A673 (cell line): ENCODE results near the gene CDKAL1. TPM values are rescaled to one million over a fixed set of nuclear protein-coding genes. Genes with fewer than 3 reads are reported as not detected.

Experiments used
- BruUV-seq: library from RNA; stranded (reverse); fragments of 400-500 nt; replicated peaks from 2 replicates; lab custom pipeline; 2021; lab: Mats Ljungman, UMichigan
- CTCF ChIA-PET: fragments of 300-600 bp; sonication (Branson Sonifier 250); formaldehyde crosslinking; loops from one replicate; lab custom pipeline; 2022; ENCODE audit warnings: antibody characterized with exemption; lab: Charles Lee
- POLR2A ChIA-PET: fragments of 300-600 bp; sonication (Branson Sonifier 250); formaldehyde crosslinking; loops from one replicate; lab custom pipeline; 2022; ENCODE audit warnings: antibody characterized with exemption; ENCODE audit not compliant: low non-redundant PET; lab: Charles Lee
- DNase-seq: peaks from one replicate; pipeline ENCODE4 v3.0.0-alpha.2; 2015; ENCODE audit warnings: low spot score
- H3K27ac ChIP-seq: fragments of 200-600 bp; sonication (generic); 2 replicates; pipeline ENCODE4 v1.5.1; 2016; ENCODE audit warnings: mixed run types, low read depth, mild to moderate bottlenecking, mixed read lengths, antibody characterized with exemption, low read length; ENCODE audit not compliant: poor library complexity, severe bottlenecking
- H3K27me3 ChIP-seq: fragments of 200-600 bp; sonication (generic); replicated peaks from 2 replicates; pipeline ENCODE4 v1.6.1; 2017; ENCODE audit warnings: mixed run types, low read depth, mild to moderate bottlenecking, mixed read lengths, antibody characterized with exemption, low read length; ENCODE audit not compliant: insufficient read depth, poor library complexity
- H3K36me3 ChIP-seq: fragments of 200-600 bp; sonication (generic); 2 replicates; pipeline ENCODE4 v1.6.1; 2016; ENCODE audit warnings: mixed run types, mild to moderate bottlenecking, mixed read lengths, antibody characterized with exemption, low read length; ENCODE audit not compliant: insufficient read depth, poor library complexity, severe bottlenecking
- H3K4me1 ChIP-seq: fragments of 200-600 bp; sonication (generic); 2 replicates; pipeline ENCODE4 v1.6.1; 2017; ENCODE audit warnings: mixed run types, mild to moderate bottlenecking, mixed read lengths, antibody characterized with exemption, low read length; ENCODE audit not compliant: insufficient read depth, poor library complexity, severe bottlenecking
- H3K4me3 ChIP-seq: fragments of 200-600 bp; sonication (generic); 2 replicates; pipeline ENCODE4 v1.5.1; 2016; ENCODE audit warnings: low read depth, mixed run types, mild to moderate bottlenecking, mixed read lengths, low read length; ENCODE audit not compliant: poor library complexity, severe bottlenecking
- H3K9me3 ChIP-seq: fragments of 200-600 bp; sonication (generic); 2 replicates; pipeline ENCODE4 v1.6.1; 2016; ENCODE audit warnings: mixed run types, low read depth, mild to moderate bottlenecking, mixed read lengths, antibody characterized with exemption, low read length; ENCODE audit not compliant: poor library complexity, severe bottlenecking
- EZH2 ChIP-seq: fragments of 200-600 bp; sonication (generic); IDR thresholded peaks from 2 replicates; pipeline ENCODE4 v1.6.1; 2017; ENCODE audit warnings: borderline replicate concordance, low read depth, mild to moderate bottlenecking, mixed read lengths, antibody characterized with exemption, low read length; ENCODE audit not compliant: poor library complexity, severe bottlenecking
- intact Hi-C: fragments of 100-400 bp; cut with micrococcal nuclease; formaldehyde crosslinking; loops from one replicate; pipeline ENCODE4 v1.10.0; 2022; ENCODE audit not compliant: unreplicated experiment
- total RNA-seq: library from RNA; stranded (reverse); gene quantifications from 2 replicates; pipeline ENCODE4 v1.2.3, GENCODE V29; 2021
- TF ChIP-seq, protein P1 (sequence below): fragments of 300-800, 200-600 bp; sonication (generic); conservative IDR thresholded peaks from 2 replicates; pipeline ENCODE4 v1.5.1; 2017; ENCODE audit warnings: low read depth, mild to moderate bottlenecking, antibody characterized with exemption, low read length, moderate library complexity, mixed read lengths

Gene CDKAL1
- total RNA-seq, 1 experiment from 2014 or later = 35.5 TPM

DNA sequence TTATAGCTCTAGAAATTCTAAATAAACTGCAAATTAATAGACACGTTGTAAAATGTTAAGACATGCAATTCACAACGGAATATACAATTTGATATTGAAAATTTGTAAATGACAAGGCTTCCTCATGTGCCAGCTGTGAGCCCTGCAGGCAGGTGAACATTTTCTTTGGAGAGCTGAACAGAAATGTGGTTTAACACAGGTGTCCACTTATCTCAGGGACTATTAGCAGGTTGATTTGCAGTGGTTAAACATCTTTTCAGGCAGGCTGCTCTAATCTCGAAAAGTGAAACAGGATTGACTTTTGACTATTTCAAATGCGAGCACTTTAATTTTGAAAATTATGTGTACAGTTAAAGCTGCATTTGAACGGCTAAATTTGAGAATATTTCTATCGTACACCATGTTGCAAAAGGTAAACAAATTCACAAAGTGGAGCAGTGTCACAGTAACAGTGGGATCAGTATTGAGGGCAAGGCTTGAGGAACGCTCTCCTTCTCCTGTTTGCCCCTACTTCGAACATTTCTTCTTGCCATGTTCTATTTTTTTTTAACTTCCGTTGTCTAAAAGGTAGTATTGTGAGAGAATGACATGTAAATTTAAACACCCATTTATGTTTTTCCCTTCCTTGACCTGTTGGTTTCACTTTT, 210.8 kb downstream of the CDKAL1 start:
- intact Hi-C loops = no loop called here
- H3K27ac ChIP-seq = no peak overlapping the region
- CTCF ChIA-PET = no interaction called here
- DNase-seq = no peak
- no peaks in the 10 kb centered on the region for H3K36me3 ChIP-seq
- no peaks in the 10 kb centered on the region for H3K27me3 ChIP-seq
- no TSS peak for BruUV-seq
- H3K4me3 ChIP-seq = no peak overlapping the region
- H3K9me3 ChIP-seq = peaks cover 7% of the 10 kb centered on the region
- no peak for TF ChIP-seq EZH2
- TF ChIP-seq, protein P1, sequence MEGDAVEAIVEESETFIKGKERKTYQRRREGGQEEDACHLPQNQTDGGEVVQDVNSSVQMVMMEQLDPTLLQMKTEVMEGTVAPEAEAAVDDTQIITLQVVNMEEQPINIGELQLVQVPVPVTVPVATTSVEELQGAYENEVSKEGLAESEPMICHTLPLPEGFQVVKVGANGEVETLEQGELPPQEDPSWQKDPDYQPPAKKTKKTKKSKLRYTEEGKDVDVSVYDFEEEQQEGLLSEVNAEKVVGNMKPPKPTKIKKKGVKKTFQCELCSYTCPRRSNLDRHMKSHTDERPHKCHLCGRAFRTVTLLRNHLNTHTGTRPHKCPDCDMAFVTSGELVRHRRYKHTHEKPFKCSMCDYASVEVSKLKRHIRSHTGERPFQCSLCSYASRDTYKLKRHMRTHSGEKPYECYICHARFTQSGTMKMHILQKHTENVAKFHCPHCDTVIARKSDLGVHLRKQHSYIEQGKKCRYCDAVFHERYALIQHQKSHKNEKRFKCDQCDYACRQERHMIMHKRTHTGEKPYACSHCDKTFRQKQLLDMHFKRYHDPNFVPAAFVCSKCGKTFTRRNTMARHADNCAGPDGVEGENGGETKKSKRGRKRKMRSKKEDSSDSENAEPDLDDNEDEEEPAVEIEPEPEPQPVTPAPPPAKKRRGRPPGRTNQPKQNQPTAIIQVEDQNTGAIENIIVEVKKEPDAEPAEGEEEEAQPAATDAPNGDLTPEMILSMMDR = no peak
- POLR2A ChIA-PET = no interaction called here
- H3K4me1 ChIP-seq = no peaks in the 10 kb centered on the region

GRCh38 chr6:20746024-20746423, 211.8 kb downstream of the CDKAL1 start:
- no peak for TF ChIP-seq EZH2
- TF ChIP-seq, protein P1 = no peak
- ChIA-PET POLR2A (no interaction called here), CTCF (no interaction called here)
- Histone ChIP-seq H3K36me3 (no peaks in the 10 kb centered on the region), H3K4me3 (no peak overlapping the region), H3K27me3 (no peaks in the 10 kb centered on the region), H3K4me1 (peaks cover 8% of the 10 kb centered on the region), H3K9me3 (peaks cover 7% of the 10 kb centered on the region), H3K27ac (no peak overlapping the region)
- intact Hi-C loops = no loop called here
- no peak for DNase-seq
- BruUV-seq = no TSS peak

- CTCF ChIA-PET = no interaction called here
- no TSS peak for BruUV-seq
- TF ChIP-seq, protein P1 = no peak
- TF ChIP-seq EZH2 = no peak
- DNase-seq = no peak
- H3K36me3 ChIP-seq = no peaks in the 10 kb centered on the region
- POLR2A ChIA-PET = no interaction called here
- H3K4me1 ChIP-seq = peaks cover 17% of the 10 kb centered on the region
- intact Hi-C loops = no loop called here
- no peak overlapping the region for H3K27ac ChIP-seq
- H3K27me3 ChIP-seq = no peaks in the 10 kb centered on the region
- no peak overlapping the region for H3K4me3 ChIP-seq
- peaks cover 7% of the 10 kb centered on the region for H3K9me3 ChIP-seq
These were observed 212.7 kb downstream of the CDKAL1 start for GRCh38 chr6:20746805-20747558.
